ENCODE measurements around the gene FAF2. TPM values are rescaled to one million over a fixed set of nuclear protein-coding genes. Genes with fewer than 3 reads are reported as not detected.

Gene FAF2
- polyA plus RNA-seq, 10 donors = 22.9 to 33.3 (median 27.4) TPM

GRCh38 chr5:176529741-176530141 is 81.6 kb downstream of the FAF2 start:
- no peak for DNase-seq

- DNase-seq = no peak
Observed at GRCh38 chr5:176530393-176530982, 82.3 kb downstream of the FAF2 start.

GRCh38 chr5:176530983-176531901 is 83.1 kb downstream of the FAF2 start:
- peak in 2 of 3 donors; percentile 55 to 84 for DNase-seq

- DNase-seq = no peak
Observed at GRCh38 chr5:176531902-176532493, 83.8 kb downstream of the FAF2 start.

- no peak for DNase-seq
Observed at GRCh38 chr5:176532795-176533194, 84.6 kb downstream of the FAF2 start.

GRCh38 chr5:176533390-176533789 is 85.2 kb downstream of the FAF2 start:
- peak in 1 of 3 donors; percentile 66 for DNase-seq

GRCh38 chr5:176533894-176534611 is 85.9 kb downstream of the FAF2 start:
- peak in 1 of 3 donors; percentile 34 for DNase-seq

GRCh38 chr5:176534640-176535039 is 86.5 kb downstream of the FAF2 start:
- no peak for DNase-seq

GRCh38 chr5:176535101-176535663 is 87.0 kb downstream of the FAF2 start:
- DNase-seq = peak in 1 of 3 donors; percentile 53

GRCh38 chr5:176535664-176536131 is 87.5 kb downstream of the FAF2 start:
- peak in 1 of 3 donors; percentile 56 for DNase-seq

- peak; percentile 80 to 94 (median 86) for DNase-seq
Observed at GRCh38 chr5:176536132-176536901, 88.1 kb downstream of the FAF2 start.

GRCh38 chr5:176536902-176537553 is 88.8 kb downstream of the FAF2 start, which contains the start of gene RNF44:
TSS of gene RNF44 (minus strand) at chr5:176537402. CDS start at chr5:176532472, 4,930 bp downstream.
- peak; percentile 98 to 99 (median 98) for DNase-seq

GRCh38 chr5:176537554-176538229 is 89.5 kb downstream of the FAF2 start:
- DNase-seq = peak; percentile 99 to 100 (median 100)

GRCh38 chr5:176538230-176538988 is 90.2 kb downstream of the FAF2 start:
- DNase-seq = peak in 1 of 3 donors; percentile 34

GRCh38 chr5:176538989-176539384 is 90.8 kb downstream of the FAF2 start:
- no peak for DNase-seq

GRCh38 chr5:176540476-176540899 is 92.3 kb downstream of the FAF2 start:
- no peak for DNase-seq

- DNase-seq = no peak
Observed at GRCh38 chr5:176540956-176541337, 92.8 kb downstream of the FAF2 start.

GRCh38 chr5:176541338-176542134 is 93.4 kb downstream of the FAF2 start:
- DNase-seq = peak in 1 of 3 donors; percentile 39

Data from muscle of back (tissue), 11 donors.